H9 (cell line): ENCODE data around the gene TTYH1. TPM values are rescaled to one million over a fixed set of nuclear protein-coding genes. Genes with fewer than 3 reads are reported as not detected.
"Not testable (repeated sequence)": the region's sequence is repeated elsewhere in the genome, so short reads cannot be mapped to it uniquely, and the experiment has no call there.

ENCODE experiments used
- DNase-seq: peaks from one replicate; pipeline ENCODE4 v3.0.0-alpha.2; 2017
- H2AFZ ChIP-seq: one replicate; pipeline ENCODE4 v1.6.1; 2013; ENCODE audit warnings: mild to moderate bottlenecking, low read length, control low read depth, moderate library complexity
- H2AK5ac ChIP-seq: 2 replicates; pipeline ENCODE4 v1.6.1; 2013; ENCODE audit warnings: low read length, control low read depth, mixed read lengths; ENCODE audit not compliant: insufficient read length
- H2BK120ac ChIP-seq: one replicate; pipeline ENCODE4 v1.6.1; 2013; ENCODE audit warnings: low read depth, mild to moderate bottlenecking, low read length, control low read depth, inconsistent platforms; ENCODE audit not compliant: poor library complexity, severe bottlenecking
- H2BK12ac ChIP-seq: 2 replicates; pipeline ENCODE4 v1.6.1; 2013; ENCODE audit warnings: low read length, control low read depth, mixed read lengths, low read depth; ENCODE audit not compliant: insufficient read length
- H2BK15ac ChIP-seq: 2 replicates; pipeline ENCODE4 v1.6.1; 2013; ENCODE audit warnings: low read depth, low read length, control low read depth
- H2BK20ac ChIP-seq: one replicate; pipeline ENCODE4 v1.6.1; 2013; ENCODE audit warnings: low read depth, mild to moderate bottlenecking, low read length, control low read depth, inconsistent platforms; ENCODE audit not compliant: poor library complexity, severe bottlenecking
- H2BK5ac ChIP-seq: 2 replicates; pipeline ENCODE4 v1.6.1; 2013; ENCODE audit warnings: low read length, control low read depth, mixed read lengths; ENCODE audit not compliant: insufficient read length
- H3K14ac ChIP-seq: 2 replicates; pipeline ENCODE4 v1.6.1; 2013; ENCODE audit warnings: low read length, control low read depth; ENCODE audit not compliant: insufficient read depth
- H3K18ac ChIP-seq: 2 replicates; pipeline ENCODE4 v1.6.1; 2013; ENCODE audit warnings: low read depth, mild to moderate bottlenecking, mixed read lengths, low read length, control low read depth; ENCODE audit not compliant: insufficient read length
- H3K23ac ChIP-seq: 2 replicates; pipeline ENCODE4 v1.6.1; 2013; ENCODE audit warnings: low read length, control low read depth, mixed read lengths, low read depth; ENCODE audit not compliant: insufficient read length
- H3K23me2 ChIP-seq: 2 replicates; pipeline ENCODE4 v1.6.1; 2013; ENCODE audit warnings: low read depth, mild to moderate bottlenecking, mixed read lengths, low read length, control low read depth; ENCODE audit not compliant: insufficient read length, poor library complexity, severe bottlenecking
- H3K27ac ChIP-seq: 2 replicates; pipeline ENCODE4 v1.5.1; 2013; ENCODE audit warnings: low read length, control low read depth, mixed read lengths, low read depth; ENCODE audit not compliant: insufficient read length
- H3K27me3 ChIP-seq: 2 replicates; pipeline ENCODE4 v1.6.1; 2013; ENCODE audit warnings: low read length, control low read depth, inconsistent platforms; ENCODE audit not compliant: insufficient read depth
- H3K4ac ChIP-seq: 2 replicates; pipeline ENCODE4 v1.6.1; 2013; ENCODE audit warnings: low read depth, mild to moderate bottlenecking, control low read depth, inconsistent platforms, low read length, moderate library complexity
- H3K4me1 ChIP-seq: 2 replicates; pipeline ENCODE4 v1.6.1; 2013; ENCODE audit warnings: low read length, control low read depth, inconsistent platforms; ENCODE audit not compliant: insufficient read depth
- H3K4me2 ChIP-seq: 2 replicates; pipeline ENCODE4 v1.6.1; 2013; ENCODE audit warnings: low read length, control low read depth, mixed read lengths; ENCODE audit not compliant: insufficient read length, insufficient read depth
- H3K56ac ChIP-seq: 2 replicates; pipeline ENCODE4 v1.6.1; 2013; ENCODE audit warnings: low read depth, mild to moderate bottlenecking, mixed read lengths, low read length, control low read depth; ENCODE audit not compliant: insufficient read length
- H3K79me1 ChIP-seq: 2 replicates; pipeline ENCODE4 v1.6.1; 2013; ENCODE audit warnings: low read depth, mild to moderate bottlenecking, moderate library complexity, low read length, control low read depth, inconsistent platforms; ENCODE audit not compliant: insufficient read depth, poor library complexity, severe bottlenecking
- H3K79me2 ChIP-seq: 2 replicates; pipeline ENCODE4 v1.6.1; 2013; ENCODE audit warnings: low read length, control low read depth, inconsistent platforms; ENCODE audit not compliant: insufficient read depth
- H3K9ac ChIP-seq: 2 replicates; pipeline ENCODE4 v1.6.1; 2013; ENCODE audit warnings: low read length, control low read depth, mixed read lengths; ENCODE audit not compliant: insufficient read length; ENCODE audit errors: extremely low read depth
- H3K9me3 ChIP-seq: one replicate; pipeline ENCODE4 v1.6.1; 2013; ENCODE audit warnings: low read depth, low read length, inconsistent platforms; ENCODE audit not compliant: control insufficient read depth
- H3T11ph ChIP-seq: one replicate; pipeline ENCODE4 v1.6.1; 2013; ENCODE audit warnings: mild to moderate bottlenecking, low read length, control low read depth, inconsistent platforms
- H4K20me1 ChIP-seq: one replicate; pipeline ENCODE4 v1.6.1; 2013; ENCODE audit not compliant: control insufficient read depth, insufficient read length, insufficient read depth
- H4K5ac ChIP-seq: 2 replicates; pipeline ENCODE4 v1.6.1; 2013; ENCODE audit warnings: low read depth, mild to moderate bottlenecking, mixed read lengths, low read length, control low read depth; ENCODE audit not compliant: insufficient read length
- H4K8ac ChIP-seq: replicated peaks from 2 replicates; pipeline ENCODE4 v1.6.1; 2013; ENCODE audit warnings: low read length, control low read depth, mixed read lengths, low read depth; ENCODE audit not compliant: insufficient read length
- H4K91ac ChIP-seq: 2 replicates; pipeline ENCODE4 v1.6.1; 2013; ENCODE audit warnings: low read depth, mild to moderate bottlenecking, moderate library complexity, mixed read lengths, low read length, control low read depth; ENCODE audit not compliant: insufficient read length
- H3K27ac Mint-ChIP-seq, 3 experiments: 2 replicates in 2 of 3; 3 replicates in 1 of 3; pipeline ENCODE4 v1.8.0; 2020 to 2021; ENCODE audit warnings: mixed read lengths in 3 of 3, mild to moderate bottlenecking in 1 of 3, moderate library complexity in 1 of 3
- H3K27me3 Mint-ChIP-seq: 2 replicates; pipeline ENCODE4 v1.8.0; 2021; ENCODE audit warnings: low read depth, mild to moderate bottlenecking, moderate library complexity, mixed read lengths
- H3K36me3 Mint-ChIP-seq, 3 experiments: 2 replicates in 2 of 3; 3 replicates in 1 of 3; pipeline ENCODE4 v1.8.0; 2020 to 2021; ENCODE audit warnings: low read depth in 3 of 3, mixed read lengths in 3 of 3; ENCODE audit not compliant: insufficient read depth in 1 of 3
- H3K4me1 Mint-ChIP-seq, 2 experiments: 2 replicates each; pipeline ENCODE4 v1.8.0; 2020; ENCODE audit warnings: mixed read lengths in 2 of 2
- H3K4me3 Mint-ChIP-seq, 2 experiments: 2 replicates in 1 of 2; 3 replicates in 1 of 2; pipeline ENCODE4 v1.8.0; 2020 to 2021; ENCODE audit warnings: mild to moderate bottlenecking in 2 of 2, mixed read lengths in 2 of 2, moderate library complexity in 1 of 2
- H3K9me3 Mint-ChIP-seq, 2 experiments: 2 replicates in 1 of 2; 3 replicates in 1 of 2; pipeline ENCODE4 v1.8.0; 2020; ENCODE audit warnings: mild to moderate bottlenecking in 2 of 2, mixed read lengths in 2 of 2, moderate library complexity in 1 of 2
- CTCF ChIP-seq: fragments of 200-600 bp; sonication (generic); conservative IDR thresholded peaks from 3 replicates; pipeline ENCODE4 v1.8.0; 2021; ENCODE audit warnings: antibody characterized with exemption, mild to moderate bottlenecking
- WGBS: extraction: QIAGEN DNeasy Blood & Tissue Kit; methylation state at CpG from one replicate; pipeline ENCODE4 v1.1.7; 2013; ENCODE audit warnings: missing lambda C conversion rate, low lambda C conversion rate, mixed read lengths; ENCODE audit not compliant: insufficient read length; ENCODE audit errors: extremely low coverage; 5-methylcytosine and 5-hydroxymethylcytosine counted together
- total RNA-seq: library from RNA; stranded (reverse); gene quantifications from 2 replicates; pipeline ENCODE4 v1.2.1, GENCODE V29; 2021

TTYH1 gene
- total RNA-seq, 1 experiment from 2014 or later = 47.1 TPM

- not testable (repeated sequence) for H2AK5ac ChIP-seq, H4K91ac ChIP-seq, H3K27me3 ChIP-seq, H4K20me1 ChIP-seq, H2AFZ ChIP-seq, H2BK12ac ChIP-seq, H3K18ac ChIP-seq, H3T11ph ChIP-seq, H3K14ac ChIP-seq, H3K9me3 Mint-ChIP-seq, H3K9ac ChIP-seq, H3K4me3 Mint-ChIP-seq, H2BK5ac ChIP-seq, H3K27ac ChIP-seq, H4K8ac ChIP-seq, H2BK15ac ChIP-seq, H3K27ac Mint-ChIP-seq, H3K27me3 Mint-ChIP-seq, H3K79me1 ChIP-seq, H3K56ac ChIP-seq, DNase-seq, H4K5ac ChIP-seq, H3K23me2 ChIP-seq, H3K9me3 ChIP-seq, H3K4me1 ChIP-seq, H3K4ac ChIP-seq, H3K4me2 ChIP-seq, H2BK120ac ChIP-seq, H2BK20ac ChIP-seq, H3K23ac ChIP-seq
- no CpG with 5 or more reads among the region's 15 CpGs for whole genome bisulfite sequencing
- peaks cover 19 to 44% (median 27%) of the 10 kb centered on the region in 3 experiments for H3K36me3 Mint-ChIP-seq
- 0 out of 3 replicates have a peak, but pooled peaks have one; percentile 19 for TF ChIP-seq CTCF
- peaks cover 19% of the 10 kb centered on the region for H3K79me2 ChIP-seq
- H3K4me1 Mint-ChIP-seq = peaks cover 16 to 28% of the 10 kb centered on the region in 2 experiments
Measured at GRCh38 chr19:54446349-54446748, 31.1 kb downstream of the TTYH1 start.
